HL-60 (cell line): ENCODE measurements around the gene OR2A25.
"Not testable (repeated sequence)": the region's sequence is repeated elsewhere in the genome, so short reads cannot be mapped to it uniquely, and the experiment has no call there.

Source experiments
- DNase-seq, 2 experiments: peaks; one replicate each; pipeline ENCODE4 v3.0.0-alpha.2; 2010 to 2020; ENCODE audit warnings: low read depth in 1 of 2, low spot score in 1 of 2
- H3K27ac ChIP-seq: fragments of 250-450 bp; sonication (Bioruptor Pico); replicated peaks from 2 replicates; pipeline ENCODE4 v1.5.1; 2020; ENCODE audit warnings: mild to moderate bottlenecking, moderate library complexity
- H3K27me3 ChIP-seq: fragments of 250-450 bp; sonication (Bioruptor Pico); 2 replicates; pipeline ENCODE4 v1.5.1; 2021; ENCODE audit warnings: mild to moderate bottlenecking, moderate library complexity; ENCODE audit not compliant: insufficient read depth, poor library complexity, severe bottlenecking
- H3K4me3 ChIP-seq: replicated peaks from 2 replicates; pipeline ENCODE4 v1.5.1; 2011; ENCODE audit warnings: mild to moderate bottlenecking, control low read depth, low read length; ENCODE audit not compliant: insufficient read depth
- CTCF ChIP-seq: IDR thresholded peaks from one replicate; pipeline ENCODE4 v1.5.1; 2011; ENCODE audit warnings: low read length, control low read depth, inconsistent platforms; ENCODE audit not compliant: insufficient read depth
- GABPA ChIP-seq: IDR thresholded peaks from 2 replicates; pipeline ENCODE4 v1.6.1; 2012; ENCODE audit warnings: low read depth
- POLR2AphosphoS5 ChIP-seq: IDR thresholded peaks from 2 replicates; pipeline ENCODE4 v1.6.1; 2012; ENCODE audit warnings: low read depth
- SPI1 ChIP-seq: IDR thresholded peaks from 2 replicates; pipeline ENCODE4 v1.6.1; 2012; ENCODE audit warnings: low read depth, mild to moderate bottlenecking, borderline replicate concordance
- TF ChIP-seq, protein P1 (sequence below): IDR thresholded peaks from 2 replicates; pipeline ENCODE4 v1.6.1; 2012; ENCODE audit warnings: low read depth; ENCODE audit not compliant: insufficient replicate concordance

The OR2A25 gene

DNA sequence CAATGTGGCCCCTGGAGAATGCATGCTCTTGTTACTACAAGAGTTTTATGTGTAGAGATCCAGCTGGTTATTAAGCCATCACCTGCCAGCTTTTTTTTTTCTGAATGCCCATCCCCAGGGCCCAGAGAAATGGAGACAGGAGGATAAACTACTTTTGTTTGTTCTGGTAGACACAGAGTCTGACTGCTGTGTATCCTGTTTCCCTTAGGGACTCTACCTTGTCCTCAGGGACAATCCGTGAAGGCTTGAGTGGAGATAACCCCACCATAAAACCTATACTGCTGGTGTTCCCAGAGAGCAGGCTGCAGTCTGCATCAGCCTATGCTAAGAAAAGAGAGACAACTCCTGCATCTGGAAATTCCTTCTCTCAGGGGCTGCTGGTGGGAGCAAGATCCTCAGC lies 21.0 kb upstream of the OR2A25 start, which contains the start of gene OR2A5:
TSS of gene OR2A5 (plus strand) at position 301 of the 400 bp plus-strand sequence. CDS start 1,454 bp downstream, outside the sequence.
- TF ChIP-seq CTCF = no peak
- no peak for TF ChIP-seq SPI1
- TF ChIP-seq, protein P1, sequence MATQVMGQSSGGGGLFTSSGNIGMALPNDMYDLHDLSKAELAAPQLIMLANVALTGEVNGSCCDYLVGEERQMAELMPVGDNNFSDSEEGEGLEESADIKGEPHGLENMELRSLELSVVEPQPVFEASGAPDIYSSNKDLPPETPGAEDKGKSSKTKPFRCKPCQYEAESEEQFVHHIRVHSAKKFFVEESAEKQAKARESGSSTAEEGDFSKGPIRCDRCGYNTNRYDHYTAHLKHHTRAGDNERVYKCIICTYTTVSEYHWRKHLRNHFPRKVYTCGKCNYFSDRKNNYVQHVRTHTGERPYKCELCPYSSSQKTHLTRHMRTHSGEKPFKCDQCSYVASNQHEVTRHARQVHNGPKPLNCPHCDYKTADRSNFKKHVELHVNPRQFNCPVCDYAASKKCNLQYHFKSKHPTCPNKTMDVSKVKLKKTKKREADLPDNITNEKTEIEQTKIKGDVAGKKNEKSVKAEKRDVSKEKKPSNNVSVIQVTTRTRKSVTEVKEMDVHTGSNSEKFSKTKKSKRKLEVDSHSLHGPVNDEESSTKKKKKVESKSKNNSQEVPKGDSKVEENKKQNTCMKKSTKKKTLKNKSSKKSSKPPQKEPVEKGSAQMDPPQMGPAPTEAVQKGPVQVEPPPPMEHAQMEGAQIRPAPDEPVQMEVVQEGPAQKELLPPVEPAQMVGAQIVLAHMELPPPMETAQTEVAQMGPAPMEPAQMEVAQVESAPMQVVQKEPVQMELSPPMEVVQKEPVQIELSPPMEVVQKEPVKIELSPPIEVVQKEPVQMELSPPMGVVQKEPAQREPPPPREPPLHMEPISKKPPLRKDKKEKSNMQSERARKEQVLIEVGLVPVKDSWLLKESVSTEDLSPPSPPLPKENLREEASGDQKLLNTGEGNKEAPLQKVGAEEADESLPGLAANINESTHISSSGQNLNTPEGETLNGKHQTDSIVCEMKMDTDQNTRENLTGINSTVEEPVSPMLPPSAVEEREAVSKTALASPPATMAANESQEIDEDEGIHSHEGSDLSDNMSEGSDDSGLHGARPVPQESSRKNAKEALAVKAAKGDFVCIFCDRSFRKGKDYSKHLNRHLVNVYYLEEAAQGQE = no peak
- TF ChIP-seq POLR2AphosphoS5 = no peak
- no peak for TF ChIP-seq GABPA
- H3K27me3 ChIP-seq = no peaks in the 10 kb centered on the region
- no peak for DNase-seq
- no peak within 1 kb of the TSS for H3K4me3 ChIP-seq
- H3K27ac ChIP-seq = no peak within 1 kb of the TSS

DNA sequence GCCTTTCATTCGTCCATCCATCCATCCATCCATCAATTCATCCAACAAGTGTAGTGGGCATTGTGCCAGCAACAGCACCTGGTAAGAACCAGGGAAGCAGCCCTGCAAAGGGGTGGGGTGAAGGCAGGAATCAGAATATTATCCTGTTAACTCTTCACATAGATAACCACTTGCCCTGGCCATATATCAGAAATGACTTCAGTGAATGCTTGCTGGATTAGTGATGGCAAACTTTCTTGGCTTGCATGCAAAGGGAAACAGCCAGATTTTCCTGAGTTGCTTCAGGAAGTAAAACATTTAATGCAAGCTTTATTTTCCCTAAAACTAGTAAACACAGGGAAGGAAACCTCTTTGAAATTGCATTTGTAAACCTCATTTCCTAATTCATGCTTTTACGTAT lies 20.1 kb upstream of the OR2A25 start:
- Histone ChIP-seq H3K27ac (no peak overlapping the region), H3K27me3 (no peaks in the 10 kb centered on the region), H3K4me3 (no peak overlapping the region)
- DNase-seq = no peak
- TF ChIP-seq SPI1 (no peak), CTCF (no peak), GABPA (no peak), POLR2AphosphoS5 (no peak)
- TF ChIP-seq, protein P1 = no peak

DNA sequence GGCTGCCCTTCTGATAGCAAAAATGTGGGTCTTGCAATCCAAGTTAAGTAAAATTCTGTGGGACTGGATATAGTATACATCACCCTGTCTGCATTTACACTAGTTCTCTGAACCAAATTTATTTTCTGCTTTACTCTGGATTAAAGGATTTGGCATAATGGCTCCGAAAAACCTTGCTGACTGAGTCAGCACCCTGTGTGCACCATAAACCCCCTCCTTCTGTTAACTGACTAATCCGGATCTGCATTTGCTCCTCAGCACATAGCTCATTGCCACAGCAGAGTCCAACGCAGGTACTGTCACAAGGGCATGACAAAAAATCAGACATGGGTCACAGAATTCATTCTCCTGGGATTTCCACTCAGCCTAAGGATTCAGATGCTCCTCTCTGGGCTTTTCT lies 19.5 kb upstream of the OR2A25 start:
- H3K4me3 ChIP-seq = no peak overlapping the region
- TF ChIP-seq GABPA (no peak), CTCF (no peak), SPI1 (no peak), POLR2AphosphoS5 (no peak)
- TF ChIP-seq, protein P1 = no peak
- no peak for DNase-seq
- no peaks in the 10 kb centered on the region for H3K27me3 ChIP-seq
- no peak overlapping the region for H3K27ac ChIP-seq

GRCh38 chr7:144050884-144051283 lies 18.7 kb upstream of the OR2A25 start:
- not testable (repeated sequence) for H3K27me3 ChIP-seq, DNase-seq, H3K4me3 ChIP-seq, H3K27ac ChIP-seq
